Psoas muscle (tissue), 8 donors: Measurements from ENCODE around the gene INPP5F. TPM values are rescaled to one million over a fixed set of nuclear protein-coding genes. Genes with fewer than 3 reads are reported as not detected.

Experiments
- ATAC-seq, 4 donors: fragments of 200-7000 bp; cut with Tn5 transposase; one replicate each; pipeline ENCODE4 v1.9.1; 2020; ENCODE audit warnings: moderate library complexity in 3 of 4, mild to moderate bottlenecking in 2 of 4
- DNase-seq, 2 donors: peaks; one replicate each; pipeline ENCODE4 v3.0.0-alpha.2; 2020
- H3K27ac ChIP-seq: fragments of 200-600 bp; one replicate; pipeline ENCODE4 v1.8.0; 2022
- H3K27me3 ChIP-seq, 3 donors: fragments of 200-600 bp in 1 of 3; one replicate each; pipeline versions ENCODE4 v1.6.1 to v1.8.0; 2013 to 2022; ENCODE audit warnings: low read length in 2 of 3, mild to moderate bottlenecking in 2 of 3, moderate library complexity in 1 of 3; ENCODE audit not compliant: insufficient read depth in 3 of 3
- H3K36me3 ChIP-seq, 2 donors: fragments of 200-600 bp in 1 of 2; one replicate each; pipeline versions ENCODE4 v1.6.1 to v1.8.0; 2013 to 2022; ENCODE audit warnings: low read depth in 1 of 2, mild to moderate bottlenecking in 1 of 2, moderate library complexity in 1 of 2; ENCODE audit not compliant: insufficient read depth in 1 of 2
- H3K4me1 ChIP-seq: fragments of 200-600 bp; one replicate; pipeline ENCODE4 v1.8.0; 2022
- H3K4me3 ChIP-seq: fragments of 200-600 bp; one replicate; pipeline ENCODE4 v1.8.0; 2022; ENCODE audit warnings: mild to moderate bottlenecking
- H3K9me3 ChIP-seq: fragments of 200-600 bp; one replicate; pipeline ENCODE4 v1.8.0; 2022
- CTCF ChIP-seq: fragments of 200-600 bp; IDR thresholded peaks from one replicate; pipeline ENCODE4 v1.8.0; 2022; ENCODE audit warnings: antibody characterized with exemption
- WGBS, 3 donors: extraction: QIAGEN DNeasy Blood & Tissue Kit; methylation state at CpG; one replicate each; pipeline versions ENCODE4 v1.1.6 to v1.1.7; 2013; 5-methylcytosine and 5-hydroxymethylcytosine counted together
- intact Hi-C, 2 donors: fragments of 100-400 bp; cut with DNase I; formaldehyde crosslinking; loops; one replicate each; pipeline versions ENCODE4 v1.11.0 to v1.14.2; 2022
- polyA plus RNA-seq, 3 donors: library from polyadenylated mRNA; stranded (reverse); fragments of 200-250 nt; gene quantifications; one replicate each; pipeline ENCODE4 v1.2.3, GENCODE V29; 2013
- total RNA-seq, 4 donors: library from RNA; stranded (reverse); fragmentation: NEBNext Ultra II Directional in 2 of 4; extraction: Animal tissue kit (Norgen Biotek cat#: 25700) in 2 of 4; gene quantifications; one replicate each; pipeline versions ENCODE4 v1.2.1 to v1.2.4, GENCODE V29; 2021 to 2023
- donor health status: healthy with polysubstance abuse.
- donor health status: DM: no; HTN: no; CAD: no; lungs with moderate emphysema.
- donor health status: Bipolar disorder and iron deficiency.
- donor health status: healthy.
- donor health status: DM: yes; HTN: yes; CAD: no.
- donor health status: DM: no; HTN: no; CAD: no.
- donor health status: DM: no; HTN: no; CAD: no.
- donor health status: DM: yes; HTN: yes; CAD: no.

INPP5F gene
- total and polyA plus RNA-seq, 7 donors = 6.0 to 12.3 (median 10.0) TPM

GRCh38 chr10:119829429-119829828 is 103.6 kb downstream of the INPP5F start:
- no peaks in the 10 kb centered on the region for H3K4me1 ChIP-seq
- H3K27me3 ChIP-seq = no peaks in the 10 kb centered on the region
- no peak overlapping the region for H3K4me3 ChIP-seq
- H3K36me3 ChIP-seq = peaks cover 0 to 99% of the 10 kb centered on the region in 2 donors
- no peak for ATAC-seq
- TF ChIP-seq CTCF = no peak
- WGBS, 3 donors = 88 to 95% (median 90%) methylated on average over 7 of the region's 7 CpGs
- no peak for DNase-seq
- intact Hi-C loops = no loop called here
- H3K9me3 ChIP-seq = no peaks in the 10 kb centered on the region
- H3K27ac ChIP-seq = no peak overlapping the region

- H3K36me3 ChIP-seq = peaks cover 2 to 100% of the 10 kb centered on the region in 2 donors
- no peaks in the 10 kb centered on the region for H3K9me3 ChIP-seq
- H3K4me1 ChIP-seq = no peaks in the 10 kb centered on the region
- no peak for ATAC-seq
- WGBS, 3 donors = 87 to 94% (median 93%) methylated on average over 4 of the region's 4 CpGs
- DNase-seq = no peak
- H3K27me3 ChIP-seq = no peaks in the 10 kb centered on the region
- no peak overlapping the region for H3K4me3 ChIP-seq
- TF ChIP-seq CTCF = no peak
- no peak overlapping the region for H3K27ac ChIP-seq
- intact Hi-C loops = no loop called here
Measured at GRCh38 chr10:119830851-119831250, 105.0 kb downstream of the INPP5F start.

- WGBS, 3 donors = 89 to 90% (median 90%) methylated on average over 11 of the region's 11 CpGs
- intact Hi-C loops = no loop called here
- H3K36me3 ChIP-seq = peaks cover 6 to 100% of the 10 kb centered on the region in 2 donors
Measured at GRCh38 chr10:119831656-119832055, 105.8 kb downstream of the INPP5F start.

GRCh38 chr10:119832951-119833350 is 107.1 kb downstream of the INPP5F start:
- Histone ChIP-seq H3K27ac (no peak overlapping the region), H3K4me1 (no peaks in the 10 kb centered on the region), H3K4me3 (no peak overlapping the region), H3K27me3 (no peaks in the 10 kb centered on the region), H3K9me3 (no peaks in the 10 kb centered on the region), H3K36me3 (peaks cover 11 to 100% of the 10 kb centered on the region in 2 donors)
- intact Hi-C loops = no loop called here
- ATAC-seq (no peak), DNase-seq (no peak)
- no peak for TF ChIP-seq CTCF
- WGBS, 3 donors = 98 to 100% (median 98%) methylated on average over 2 of the region's 2 CpGs

More at GRCh38 chr10:119831656-119832055, 105.8 kb downstream of the INPP5F start:
- DNase-seq = no peak
- no peak for ATAC-seq
- no peaks in the 10 kb centered on the region for H3K27me3 ChIP-seq
- H3K9me3 ChIP-seq = no peaks in the 10 kb centered on the region
- TF ChIP-seq CTCF = no peak
- H3K4me1 ChIP-seq = no peaks in the 10 kb centered on the region
- no peak overlapping the region for H3K27ac ChIP-seq
- H3K4me3 ChIP-seq = no peak overlapping the region

- WGBS, 3 donors = 97 to 98% (median 97%) methylated on average over 4 of the region's 4 CpGs
- ATAC-seq = no peak
- Histone ChIP-seq H3K36me3 (peaks cover 15 to 100% of the 10 kb centered on the region in 2 donors), H3K27ac (no peak overlapping the region), H3K27me3 (no peaks in the 10 kb centered on the region), H3K4me3 (no peak overlapping the region), H3K9me3 (no peaks in the 10 kb centered on the region), H3K4me1 (no peaks in the 10 kb centered on the region)
- no peak for TF ChIP-seq CTCF
- intact Hi-C loops = no loop called here
- no peak for DNase-seq
Measured at GRCh38 chr10:119834188-119834587, 108.3 kb downstream of the INPP5F start.
